Stimulated activated CD8-positive, alpha-beta memory T cell treated with anti-CD3 and anti-CD28 coated beads, Interleukin-2, amount 100 ng/mL, for 48 hours (primary cell): ENCODE measurements around the gene SEMA5A.

ENCODE experiments used
- DNase-seq, 2 donors: peaks; one replicate each; pipeline ENCODE4 v3.0.0-alpha.2; 2020; ENCODE audit warnings: low read depth in 2 of 2

SEMA5A gene

DNA sequence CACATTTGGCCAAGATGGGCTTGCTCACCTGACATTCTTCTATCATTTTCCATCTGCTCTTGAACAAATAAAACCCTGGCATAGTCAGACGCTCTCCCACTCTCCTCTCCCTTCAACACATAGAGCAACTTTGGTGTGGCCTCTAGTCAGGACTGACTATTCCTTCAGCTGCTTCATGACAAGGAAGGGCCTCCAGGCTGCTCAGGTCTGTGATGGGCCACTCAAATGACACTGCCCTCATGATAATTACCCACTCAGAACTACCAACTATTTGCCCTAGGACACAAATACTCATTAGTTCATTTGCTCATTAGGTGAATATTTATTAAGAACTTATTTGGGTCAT lies 376.3 kb downstream of the SEMA5A start:
- no peak for DNase-seq

DNA sequence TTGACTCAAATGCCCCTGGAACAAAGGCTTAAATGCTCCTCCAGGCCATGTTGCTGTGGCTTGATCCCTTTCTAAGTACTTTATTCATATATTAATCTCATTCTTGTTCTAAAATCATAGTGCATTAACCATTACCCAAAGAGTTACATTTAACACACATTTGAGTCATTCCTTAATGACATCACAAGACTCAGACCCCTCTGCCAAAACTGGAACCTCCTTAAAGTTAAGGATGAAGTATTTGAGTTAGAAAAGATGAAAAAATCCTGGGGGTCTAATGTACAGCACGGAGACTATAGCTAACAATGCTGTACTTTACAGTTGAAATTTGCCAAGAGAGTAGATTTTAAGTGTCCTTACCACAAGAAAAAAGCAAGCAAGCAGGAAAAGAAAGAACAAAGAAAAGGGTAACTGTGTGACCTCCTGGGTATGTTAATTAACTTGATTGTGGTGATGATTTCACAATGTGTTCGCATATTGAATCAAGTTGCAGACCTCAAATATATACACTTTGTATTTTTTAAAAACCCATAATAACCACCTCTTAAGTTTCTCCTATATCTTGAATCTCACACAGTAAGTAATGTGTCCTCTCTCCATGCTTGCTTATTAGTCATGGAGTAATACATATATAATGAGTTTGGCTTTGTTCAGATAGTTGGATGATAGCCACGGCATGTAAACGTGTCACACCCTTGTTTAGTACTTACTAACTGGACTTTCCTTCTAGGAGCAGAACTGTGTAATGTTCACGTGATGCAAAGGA lies 376.9 kb downstream of the SEMA5A start:
- DNase-seq = no peak

DNA sequence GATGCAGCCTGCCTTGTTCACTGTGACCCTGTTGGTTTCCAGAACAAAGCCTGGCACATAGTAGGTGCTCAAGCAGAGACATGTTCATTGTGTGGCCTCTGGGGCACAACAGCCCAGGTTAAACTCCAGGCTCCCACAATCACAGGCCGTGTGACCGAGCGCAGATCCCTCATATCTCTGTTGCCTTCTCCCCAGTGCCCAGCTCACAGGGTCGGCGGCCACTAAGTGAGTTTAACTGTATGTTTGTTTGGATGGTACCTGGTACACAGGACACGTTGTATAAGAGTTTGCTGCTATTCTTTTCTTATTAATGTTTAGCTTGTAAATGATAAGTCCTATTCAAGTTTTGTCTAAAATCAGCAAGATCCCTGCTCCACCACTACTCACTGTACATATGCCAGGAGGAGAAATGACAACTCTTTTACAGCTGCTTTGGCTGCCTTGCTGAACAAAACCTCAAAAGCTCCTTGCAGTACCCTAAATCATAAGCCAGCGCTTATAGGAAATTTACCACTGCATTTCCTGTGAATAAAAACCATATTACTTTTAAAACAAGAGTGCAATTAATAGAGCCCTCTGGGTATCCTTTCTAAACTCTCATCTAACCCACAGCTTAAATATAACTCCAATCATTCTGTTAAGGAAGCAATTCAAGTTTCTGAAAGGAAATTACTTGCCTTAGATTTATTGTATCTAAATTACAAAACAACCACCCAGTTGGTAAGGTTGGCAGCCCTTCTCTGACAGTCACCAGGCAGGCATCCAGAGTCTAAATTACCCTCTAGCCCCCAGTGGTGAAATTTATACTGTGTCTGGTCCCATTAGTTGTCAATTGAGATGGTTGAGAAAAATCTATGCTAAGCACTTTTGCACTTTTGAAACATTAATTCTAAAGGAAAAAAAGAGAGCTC lies 379.4 kb downstream of the SEMA5A start:
- DNase-seq = no peak

DNA sequence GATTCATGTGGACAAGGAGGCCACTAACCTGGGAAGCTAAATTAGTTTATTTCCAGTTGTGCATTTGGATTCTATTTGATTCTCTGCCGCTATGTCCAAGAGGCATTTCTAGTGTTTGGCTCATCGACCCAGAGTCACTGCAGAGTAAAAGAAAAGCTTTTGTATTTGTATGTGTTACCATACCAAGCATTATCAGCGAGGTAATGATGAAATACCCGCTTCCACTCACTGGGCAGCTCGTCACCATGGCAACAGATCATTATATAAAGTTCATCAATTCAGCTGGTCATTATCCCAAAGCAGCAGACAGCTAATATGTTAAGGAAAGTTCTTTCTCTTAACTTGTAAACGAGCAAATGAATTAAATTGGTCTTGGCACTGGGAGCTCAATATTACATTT lies 380.3 kb downstream of the SEMA5A start:
- DNase-seq = no peak

DNA sequence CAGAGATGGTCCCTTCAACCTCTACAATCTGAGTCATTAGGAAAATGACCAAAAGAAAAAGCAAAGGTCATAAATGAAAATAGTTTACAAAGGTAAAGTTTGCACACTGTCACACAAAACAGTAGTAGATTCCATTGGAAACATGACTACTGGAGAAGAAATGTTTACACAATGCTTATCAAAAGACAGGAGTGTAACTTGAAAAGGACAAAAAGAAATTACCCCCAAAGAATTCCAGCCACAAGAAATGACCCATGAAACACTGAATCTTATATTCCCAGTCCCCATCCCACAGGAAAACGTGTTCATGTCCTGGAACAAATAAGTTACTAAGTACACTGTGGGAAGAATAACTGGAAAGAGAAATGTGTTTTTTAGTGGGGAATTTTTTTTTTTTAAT lies 385.1 kb downstream of the SEMA5A start:
- no peak for DNase-seq

DNA sequence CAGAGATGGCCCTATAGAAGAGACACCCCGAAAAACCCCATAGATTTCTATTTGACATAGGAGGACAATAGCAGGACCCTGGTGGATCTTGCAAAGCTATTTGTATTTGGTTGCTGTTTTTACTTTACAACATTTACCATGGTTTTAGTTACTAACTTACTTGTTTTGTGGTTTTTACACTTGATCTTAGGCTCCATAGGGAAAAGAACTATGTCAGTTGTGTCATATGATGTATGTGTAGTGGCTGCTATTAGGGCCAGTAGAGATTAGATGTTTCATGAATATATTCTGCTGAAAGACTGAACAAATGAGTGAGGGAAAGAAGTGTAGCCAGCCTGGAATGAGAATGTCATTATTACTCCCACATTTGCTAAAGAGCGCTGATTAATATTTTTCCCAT lies 388.1 kb downstream of the SEMA5A start:
- DNase-seq = no peak

DNA sequence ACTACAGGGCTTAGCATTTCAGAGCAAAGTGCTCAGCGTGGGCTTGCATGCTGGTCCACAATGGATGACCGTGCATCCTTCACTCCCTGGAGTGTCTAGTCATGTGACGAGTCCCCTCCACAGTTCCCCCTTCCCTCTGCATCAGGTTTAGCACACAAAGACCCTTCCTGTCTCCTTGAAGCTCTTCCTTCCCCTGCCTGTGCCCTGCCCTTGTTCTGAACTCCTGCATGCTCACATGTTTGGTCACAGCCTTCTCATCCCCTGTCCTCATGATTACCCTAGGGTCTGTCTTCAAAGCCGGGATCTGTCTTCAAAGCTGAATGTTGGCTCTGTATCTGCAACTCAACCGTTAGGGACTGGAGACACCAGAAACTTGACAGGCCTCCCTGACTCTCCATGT lies 388.9 kb downstream of the SEMA5A start:
- no peak for DNase-seq

DNA sequence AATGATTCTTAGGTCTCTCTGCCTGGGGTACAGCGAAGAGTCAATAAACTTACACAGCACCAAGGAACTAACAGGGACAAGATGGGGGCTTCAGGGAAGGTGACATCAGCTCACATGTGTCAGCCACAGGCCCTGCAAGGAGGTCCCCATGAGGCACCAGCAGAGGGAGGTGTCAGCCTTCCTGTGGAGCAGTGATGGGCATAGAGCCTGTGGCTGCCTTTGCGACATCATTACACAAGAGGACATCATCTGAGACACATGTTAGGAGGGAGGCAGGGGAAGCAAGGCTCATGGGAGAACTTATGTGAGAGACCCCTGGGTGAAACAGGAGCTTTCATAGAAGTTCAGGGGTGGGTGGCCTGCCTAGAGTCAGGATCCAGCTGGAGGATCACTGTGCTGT lies 389.6 kb downstream of the SEMA5A start:
- DNase-seq = no peak

DNA sequence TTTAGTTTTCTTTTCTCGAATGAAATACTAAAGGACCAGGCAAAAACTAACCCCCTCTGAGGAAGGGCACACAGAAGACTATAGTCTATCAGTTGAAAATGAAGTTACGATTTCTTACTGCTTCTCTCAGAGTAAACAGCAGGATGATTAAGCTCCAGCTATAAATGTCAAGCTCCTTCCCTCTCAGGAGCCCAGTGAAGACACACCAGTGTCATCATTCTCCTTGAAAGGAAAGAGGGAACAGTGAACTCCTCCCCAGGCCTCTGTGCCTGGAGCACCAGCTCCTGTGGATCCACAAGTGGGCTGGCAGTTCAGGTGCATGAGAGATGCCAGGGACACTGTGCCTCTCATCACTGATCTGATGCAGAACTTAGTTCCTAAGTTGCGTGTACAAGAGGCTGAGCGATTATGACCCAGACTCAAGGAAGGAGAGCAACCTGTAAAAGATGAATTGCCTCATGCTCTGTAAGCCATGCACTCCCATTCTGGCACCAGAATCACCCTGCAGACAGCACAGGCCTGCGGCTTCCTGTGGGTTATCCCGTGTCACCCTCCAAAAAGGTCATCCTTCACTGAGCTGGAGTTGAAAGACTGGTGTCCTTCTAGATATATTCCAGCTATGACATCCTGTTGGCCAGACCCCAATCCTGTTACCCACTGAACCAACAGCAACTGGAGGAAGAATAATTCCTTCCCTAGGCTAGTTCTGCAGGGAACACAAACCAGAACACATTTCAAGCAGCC lies 394.0 kb downstream of the SEMA5A start:
- DNase-seq = no peak

DNA sequence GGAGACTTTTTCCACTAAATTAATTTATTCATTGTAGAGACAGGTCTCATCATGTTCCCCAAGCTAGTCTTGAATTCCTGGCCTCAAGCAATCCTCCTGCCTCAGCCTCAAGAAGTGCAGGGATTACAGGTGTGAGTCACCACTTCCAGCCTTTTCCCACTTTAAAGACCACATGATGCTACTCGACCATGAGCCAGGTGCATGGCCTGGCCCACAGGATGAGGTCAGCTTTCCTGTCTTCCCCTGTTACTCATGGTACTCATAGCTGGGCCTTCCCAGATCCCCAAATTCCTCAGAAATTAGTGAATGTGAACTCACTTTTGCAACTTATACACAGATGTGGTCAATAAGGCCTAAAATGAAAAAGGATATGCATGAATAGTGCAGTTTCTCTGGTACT lies 395.9 kb downstream of the SEMA5A start:
- DNase-seq = no peak

DNA sequence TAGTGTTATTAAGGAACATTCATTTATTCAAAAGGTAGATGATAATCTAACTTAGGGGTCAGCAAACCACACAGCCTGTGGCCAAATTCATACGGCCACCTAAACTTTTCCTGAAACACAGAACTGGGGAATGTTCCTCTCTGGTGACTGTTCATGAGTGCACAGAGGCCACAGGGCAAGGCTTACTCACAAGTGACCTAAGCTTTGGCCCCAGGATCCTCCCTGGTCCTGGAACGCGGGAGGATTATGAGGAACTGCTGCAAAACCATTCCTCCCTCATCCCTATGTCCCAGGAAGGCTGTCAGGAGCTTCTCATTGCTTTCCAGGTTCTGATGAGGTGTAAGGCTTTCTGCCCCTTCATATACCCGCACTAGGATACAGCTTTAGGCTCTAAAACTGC lies 397.6 kb downstream of the SEMA5A start:
- DNase-seq = no peak

DNA sequence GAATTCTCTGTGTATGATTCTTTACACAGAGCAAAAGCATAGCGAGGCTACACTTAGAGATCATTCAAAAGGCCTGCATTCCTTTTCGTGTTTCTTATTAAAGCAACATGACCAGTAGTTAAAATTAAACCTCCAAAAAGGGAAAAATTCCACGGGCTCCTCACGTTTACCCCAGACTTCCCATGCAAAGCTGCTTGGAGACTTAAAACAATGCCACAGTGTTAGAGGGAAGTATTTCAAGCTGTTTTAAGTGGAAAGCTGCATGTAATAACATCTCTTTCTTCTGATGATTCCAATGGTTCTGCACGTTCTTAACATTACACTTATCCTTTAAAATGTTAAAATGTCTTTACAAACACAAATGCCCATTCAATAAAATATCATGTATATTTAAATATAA lies 405.2 kb downstream of the SEMA5A start:
- no peak for DNase-seq

DNA sequence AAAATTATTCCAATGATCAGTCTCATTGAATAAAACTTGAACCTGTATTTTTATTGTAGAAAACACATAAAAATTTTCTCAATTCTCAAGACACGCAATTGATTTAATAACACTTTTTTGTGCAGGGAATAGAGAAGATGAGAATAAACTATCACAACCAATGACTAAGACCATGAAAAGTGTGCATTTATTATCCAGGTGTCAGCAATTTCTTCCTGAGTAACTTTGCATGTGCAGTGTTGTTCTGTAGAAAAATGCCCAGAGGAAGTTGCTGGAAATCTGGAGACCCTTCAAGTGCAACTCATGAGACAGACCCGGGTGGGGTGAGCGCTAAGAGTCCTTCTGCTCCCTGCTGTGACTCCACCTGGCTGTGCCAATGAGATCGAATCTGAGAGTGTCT lies 405.7 kb downstream of the SEMA5A start:
- no peak for DNase-seq

DNA sequence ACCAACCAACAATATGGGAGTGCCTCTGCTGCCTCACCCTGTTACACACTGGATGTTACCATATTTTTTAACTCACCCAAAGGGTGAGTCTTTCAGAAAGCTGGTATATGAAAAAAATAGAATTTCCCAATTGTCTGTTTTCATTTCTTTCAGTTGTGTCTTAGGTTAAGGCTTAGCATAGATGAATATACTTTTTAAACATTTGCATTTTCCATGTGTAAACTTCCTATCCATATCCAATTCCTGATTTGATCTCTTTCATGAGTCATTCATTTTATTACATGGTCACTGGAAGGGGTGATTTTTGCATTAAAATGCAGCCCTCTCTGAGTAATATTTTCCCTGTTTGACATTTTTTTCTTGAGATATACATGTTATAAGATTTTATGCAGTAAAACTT lies 406.5 kb downstream of the SEMA5A start:
- DNase-seq = no peak

DNA sequence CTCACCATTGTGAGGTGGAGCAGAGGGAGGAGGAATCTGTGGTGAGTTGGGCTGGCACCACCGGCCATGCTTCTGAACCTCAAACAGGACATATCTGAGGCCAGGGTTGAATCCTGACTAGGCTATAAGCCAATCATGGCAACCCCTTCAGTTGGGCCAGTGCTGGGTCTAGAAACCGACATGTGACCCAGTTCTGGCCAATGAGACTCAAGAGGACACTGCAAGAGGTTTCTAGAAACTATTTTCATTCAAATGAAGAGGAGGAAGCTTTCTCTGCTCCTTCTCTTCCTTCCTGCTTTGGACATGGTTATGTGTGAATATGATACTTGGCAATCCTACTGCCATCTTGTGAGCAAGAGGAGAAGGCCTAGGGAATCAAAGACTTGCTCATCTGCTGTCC lies 417.7 kb downstream of the SEMA5A start:
- DNase-seq = no peak

DNA sequence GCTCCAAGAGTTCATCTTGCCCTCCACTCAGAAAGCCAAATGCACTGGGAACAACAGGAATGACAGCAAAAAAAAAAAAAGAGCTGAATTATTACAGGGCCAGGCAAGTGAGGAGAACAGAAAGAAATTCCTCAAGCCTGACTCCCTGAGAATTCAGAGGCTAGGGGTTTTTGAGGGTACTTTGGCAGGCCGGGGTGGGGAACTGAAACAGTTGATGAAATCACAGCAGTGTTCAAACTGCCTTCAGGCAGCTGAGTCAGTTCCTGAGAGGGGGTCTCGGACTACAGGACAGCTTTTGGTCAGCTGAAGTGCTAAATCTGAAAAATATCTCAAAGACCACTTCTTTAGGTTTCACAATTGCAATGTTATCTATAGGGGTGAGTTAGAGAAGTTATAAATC lies 419.4 kb downstream of the SEMA5A start:
- no peak for DNase-seq

DNA sequence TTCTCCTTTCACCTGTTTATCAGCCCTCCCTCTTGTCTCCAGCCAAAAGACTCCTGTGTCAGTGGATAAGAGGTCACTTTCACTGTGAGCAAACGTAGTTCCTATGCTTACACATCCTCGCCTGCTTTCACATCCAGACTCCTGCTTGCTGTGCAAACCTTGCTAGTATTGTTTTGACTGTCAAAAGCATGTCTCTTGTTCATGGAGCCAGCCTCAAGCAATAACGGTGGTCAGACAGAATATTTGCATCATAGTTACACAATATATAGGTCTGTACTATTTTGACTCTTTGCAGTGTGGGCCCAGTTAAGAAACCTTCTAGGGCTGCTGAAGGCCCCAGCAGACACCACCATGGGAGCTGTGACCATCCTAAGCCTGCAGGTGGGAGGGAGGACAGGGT lies 420.0 kb downstream of the SEMA5A start:
- DNase-seq = no peak

DNA sequence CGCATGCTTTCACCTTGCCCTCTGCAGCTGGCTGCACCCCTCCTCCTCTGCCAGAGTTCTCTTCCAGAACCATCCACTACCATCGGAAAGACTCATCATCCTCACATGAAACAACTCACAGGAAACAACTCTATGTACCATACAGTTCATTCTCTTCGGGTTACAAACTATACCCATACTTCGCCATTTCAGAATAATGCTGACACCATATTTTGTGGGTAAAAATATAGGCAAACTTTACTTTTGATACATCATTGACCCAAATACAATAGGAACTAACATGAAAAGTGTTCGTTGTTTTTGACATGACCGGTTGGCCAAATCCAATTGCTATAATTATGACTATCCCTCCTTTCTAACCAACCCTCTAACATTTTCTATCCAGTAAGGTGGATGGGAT lies 421.0 kb downstream of the SEMA5A start:
- no peak for DNase-seq

DNA sequence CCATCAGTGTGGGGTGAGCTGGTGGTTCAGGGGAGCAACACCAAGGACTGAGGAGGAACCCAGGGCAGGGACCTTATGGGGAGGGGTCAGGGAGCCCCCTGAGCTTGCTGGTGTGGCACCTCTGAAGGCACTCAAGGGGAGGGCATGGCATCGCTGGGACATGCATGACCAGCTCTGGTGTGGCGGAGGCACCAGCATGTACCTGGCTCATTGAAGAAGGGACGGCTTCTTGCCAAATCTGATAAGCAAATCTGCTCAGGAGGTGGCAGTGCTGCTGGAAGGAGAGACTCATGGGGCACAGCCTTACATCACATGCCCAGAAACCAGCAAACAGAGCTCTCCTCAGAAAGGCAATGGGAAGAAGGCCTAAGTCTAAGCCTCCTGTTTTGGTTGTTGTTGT lies 421.8 kb downstream of the SEMA5A start:
- no peak for DNase-seq

DNA sequence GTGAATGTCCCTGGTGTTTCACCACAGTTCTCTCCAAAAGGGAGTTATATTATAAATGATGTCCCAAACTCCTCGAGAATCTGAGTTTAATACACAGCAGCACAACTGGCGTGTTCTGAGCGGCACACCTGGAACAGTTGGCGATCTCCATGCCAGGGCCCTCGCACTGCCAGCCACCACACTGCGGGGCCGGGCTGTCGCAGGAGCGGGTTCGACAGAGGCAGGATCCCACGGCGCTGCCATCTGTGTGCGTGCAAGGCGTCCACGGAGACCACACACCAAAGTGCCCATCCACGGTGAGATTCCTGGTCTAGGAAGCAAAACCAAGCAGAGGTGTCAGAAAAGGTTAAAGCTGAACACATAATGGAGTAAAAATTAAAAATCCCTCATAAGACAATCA lies 423.3 kb downstream of the SEMA5A start:
- no peak for DNase-seq

DNA sequence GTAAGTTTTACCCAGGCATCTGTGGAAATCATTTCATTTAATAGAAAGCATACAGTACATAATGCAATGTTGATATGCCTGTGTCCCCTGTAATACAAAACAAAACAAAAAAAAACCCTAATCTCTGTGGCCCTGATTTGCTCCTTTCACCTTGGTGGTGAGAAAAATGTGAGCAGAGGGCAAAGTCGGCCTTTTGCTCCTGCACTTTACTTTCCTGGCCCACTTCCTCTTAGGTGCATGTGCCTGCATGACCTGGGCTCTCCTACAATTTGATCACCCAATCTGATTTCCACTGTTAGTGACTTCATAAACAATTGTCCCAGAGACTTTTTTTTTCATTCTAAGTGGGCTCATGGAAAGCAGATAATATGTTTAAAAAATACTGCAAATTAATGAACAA lies 424.3 kb downstream of the SEMA5A start:
- DNase-seq = no peak

DNA sequence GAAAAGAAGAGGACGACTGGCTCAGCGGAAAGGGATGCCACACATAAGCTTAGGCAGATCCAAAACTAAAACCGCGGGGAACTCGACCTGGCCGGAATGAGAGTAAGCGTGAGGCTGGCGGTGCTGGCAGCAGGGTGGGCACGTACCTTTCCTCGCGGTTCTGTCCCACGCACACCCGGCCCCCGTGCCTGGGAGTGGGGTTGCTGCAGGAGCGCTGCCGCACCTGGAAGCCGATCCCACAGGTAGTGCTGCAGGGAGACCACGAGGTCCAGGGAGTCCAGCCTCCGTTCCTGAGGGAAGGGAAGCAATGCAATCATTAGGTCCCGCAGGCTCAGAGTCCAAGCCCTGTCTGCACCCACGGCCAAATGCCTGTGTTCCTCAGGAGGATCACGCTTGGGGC lies 427.0 kb downstream of the SEMA5A start:
- no peak for DNase-seq

DNA sequence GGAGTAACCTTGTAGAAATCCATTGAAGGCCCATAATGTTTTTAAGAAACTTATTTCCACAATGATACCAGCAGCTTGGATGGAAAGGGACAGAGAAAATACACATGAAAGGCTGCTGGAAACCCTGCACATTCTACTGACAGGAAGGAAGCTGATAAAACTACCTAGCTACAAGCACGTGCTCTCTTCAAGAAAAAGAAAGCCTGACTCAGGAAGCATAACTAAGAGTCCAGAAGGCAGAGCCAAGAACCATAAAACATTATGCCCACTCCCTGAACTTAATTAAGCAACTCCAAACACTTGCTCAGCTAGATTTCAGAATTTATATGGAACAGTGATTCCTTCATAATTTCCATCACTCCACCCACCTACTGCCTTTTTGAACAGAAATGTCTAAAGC lies 430.8 kb downstream of the SEMA5A start:
- DNase-seq = no peak
